Suppressor macrophage (primary cell): ENCODE measurements around the gene POLE2.
"Not testable (repeated sequence)": the region's sequence is repeated elsewhere in the genome, so short reads cannot be mapped to it uniquely, and the experiment has no call there.

Experiments used
- DNase-seq, 4 experiments: peaks; one replicate each; pipeline ENCODE4 v3.0.0-alpha.2; 2020 to 2022
- total RNA-seq, 17 experiments: gene quantifications; one replicate each; lab custom pipeline; 2026; ENCODE audit warnings: mixed read lengths in 6 of 17, inconsistent platforms in 3 of 17; lab: John Stamatoyannopoulos, UW

POLE2 gene
- total RNA-seq = 0.90 to 12.3 (median 4.9) reads per million in 17 experiments

GRCh38 chr14:49687942-49688700 is at the start of gene POLE2:
Gene POLE2 (minus strand): TSS chr14:49688214. CDS start chr14:49688203, 11 bp downstream.
- peak; percentile 77 to 91 (median 84) for DNase-seq

- DNase-seq = not testable (repeated sequence)
These were observed 47.7 kb upstream of the POLE2 start for GRCh38 chr14:49735669-49736068.

GRCh38 chr14:49733836-49734235 is 45.8 kb upstream of the POLE2 start:
- no peak for DNase-seq

GRCh38 chr14:49732896-49733295 is 44.9 kb upstream of the POLE2 start:
- DNase-seq = no peak

- no peak for DNase-seq
These were observed 39.2 kb upstream of the POLE2 start for GRCh38 chr14:49727171-49727570.

- not testable (repeated sequence) for DNase-seq
These were observed 33.9 kb upstream of the POLE2 start for GRCh38 chr14:49721733-49722435.

- DNase-seq = no peak
These were observed 32.7 kb upstream of the POLE2 start for GRCh38 chr14:49720744-49721143.

GRCh38 chr14:49710993-49711392 is 23.0 kb upstream of the POLE2 start:
- DNase-seq = not testable (repeated sequence)

- not testable (repeated sequence) for DNase-seq
These were observed 16.5 kb upstream of the POLE2 start for GRCh38 chr14:49704471-49704870.

- DNase-seq = no peak
These were observed 16.0 kb upstream of the POLE2 start for GRCh38 chr14:49703965-49704364.

GRCh38 chr14:49702725-49703124 is 14.7 kb upstream of the POLE2 start:
- DNase-seq = no peak

- peak in 1 of 4 experiments; percentile 8 for DNase-seq
These were observed 5.7 kb upstream of the POLE2 start for GRCh38 chr14:49693735-49694124.

GRCh38 chr14:49692811-49693734 is 5.1 kb upstream of the POLE2 start, which contains the start of gene KLHDC1:
Gene KLHDC1 (plus strand): TSS chr14:49693120. CDS start chr14:49693195, 75 bp downstream.
- peak; percentile 82 to 93 (median 88) for DNase-seq

- no peak for DNase-seq
These were observed 4.3 kb upstream of the POLE2 start for GRCh38 chr14:49692193-49692757.

- DNase-seq = peak in 1 of 4 experiments; percentile 9
These were observed 3.0 kb upstream of the POLE2 start for GRCh38 chr14:49691031-49691430.

GRCh38 chr14:49688701-49689030 is 652 bp upstream of the POLE2 start:
- DNase-seq = no peak

- DNase-seq = no peak
These were observed 1.6 kb downstream of the POLE2 start for GRCh38 chr14:49686425-49686824.

GRCh38 chr14:49679271-49679670 is 8.7 kb downstream of the POLE2 start:
- no peak for DNase-seq

GRCh38 chr14:49677643-49678042 is 10.4 kb downstream of the POLE2 start:
- no peak for DNase-seq

- no peak for DNase-seq
These were observed 14.4 kb downstream of the POLE2 start for GRCh38 chr14:49673586-49673985.

- DNase-seq = peak in 1 of 4 experiments; percentile 9
These were observed 17.5 kb downstream of the POLE2 start for GRCh38 chr14:49670475-49670874.
